ENCODE measurements around the gene PRL. TPM values are rescaled to one million over a fixed set of nuclear protein-coding genes. Genes with fewer than 3 reads are reported as not detected.

Gene PRL
- total and polyA plus RNA-seq, 12 donors: not detected

GRCh38 chr6:22320750-22321149 lies 23.9 kb upstream of the PRL start:
- ATAC-seq (no peak), DNase-seq (no peak)
- TF ChIP-seq CTCF (IDR thresholded peaks at IDR 0.05): no peak
- intact Hi-C loops (cut with DNase I): no loop called here
- H3K27me3 ChIP-seq: no peaks in the 10 kb centered on the region
- no peaks in the 10 kb centered on the region for H3K36me3 ChIP-seq
- H3K27ac ChIP-seq: no peak overlapping the region
- no peak overlapping the region for H3K4me3 ChIP-seq
- H3K9me3 ChIP-seq: peaks cover 0 to 12% (median 0%) of the 10 kb centered on the region in 11 donors
- 63 to 68% methylated on average over 1 of the region's 1 CpG for WGBS, 2 donors
- no peaks in the 10 kb centered on the region for H3K4me1 ChIP-seq

GRCh38 chr6:22318404-22318803 lies 21.6 kb upstream of the PRL start:
- no peak for ATAC-seq
- Histone ChIP-seq H3K27ac (no peak overlapping the region), H3K9me3 (peaks cover 0 to 23% (median 7%) of the 10 kb centered on the region in 11 donors), H3K4me1 (no peaks in the 10 kb centered on the region), H3K36me3 (no peaks in the 10 kb centered on the region), H3K27me3 (no peaks in the 10 kb centered on the region), H3K4me3 (no peak overlapping the region)
- WGBS, 2 donors: 89 to 90% methylated on average over 22 of the region's 22 CpGs
- no peak for TF ChIP-seq CTCF (IDR thresholded peaks at IDR 0.05)
- no peak for DNase-seq
- intact Hi-C loops (cut with DNase I): no loop called here

- H3K27me3 ChIP-seq: no peaks in the 10 kb centered on the region
- WGBS, 2 donors: 94 to 98% methylated on average over 2 of the region's 2 CpGs
- no peaks in the 10 kb centered on the region for H3K4me1 ChIP-seq
- H3K4me3 ChIP-seq: no peak overlapping the region
- H3K27ac ChIP-seq: no peak overlapping the region
- ATAC-seq: no peak
- TF ChIP-seq CTCF (IDR thresholded peaks at IDR 0.05): no peak
- H3K36me3 ChIP-seq: no peaks in the 10 kb centered on the region
- no peak for DNase-seq
- intact Hi-C loops (cut with DNase I): no loop called here
- H3K9me3 ChIP-seq: peaks cover 0 to 55% (median 13%) of the 10 kb centered on the region in 11 donors
These were observed 17.0 kb upstream of the PRL start for GRCh38 chr6:22313796-22314195.

DNA sequence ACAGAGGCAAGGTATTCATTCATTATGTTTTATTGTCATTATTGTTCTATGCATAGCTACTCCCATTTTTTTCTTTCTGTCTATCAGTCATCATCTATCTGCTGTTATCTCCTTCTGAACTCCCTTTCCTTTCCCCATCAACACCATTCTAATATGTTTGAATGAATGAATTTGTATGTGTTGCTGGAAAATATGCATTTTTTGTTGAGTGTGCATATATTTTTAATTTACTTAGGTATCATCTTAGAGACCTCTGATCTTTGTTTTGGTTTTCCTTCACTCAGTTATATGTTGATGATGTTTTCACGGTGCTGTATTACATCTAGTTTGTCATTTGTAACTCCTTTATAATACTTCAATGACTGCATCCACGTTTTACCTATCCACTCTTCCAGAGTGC lies 12.1 kb upstream of the PRL start:
- WGBS, 2 donors: 92 to 93% methylated on average over 2 of the region's 2 CpGs
- no peak for TF ChIP-seq CTCF (IDR thresholded peaks at IDR 0.05)
- no peak overlapping the region for H3K27ac ChIP-seq
- ATAC-seq (no peak), DNase-seq (no peak)
- intact Hi-C loops (cut with DNase I): no loop called here
- H3K4me3 ChIP-seq: no peak overlapping the region
- no peaks in the 10 kb centered on the region for H3K4me1 ChIP-seq
- H3K36me3 ChIP-seq: no peaks in the 10 kb centered on the region
- H3K27me3 ChIP-seq: no peaks in the 10 kb centered on the region
- H3K9me3 ChIP-seq: peaks cover 0 to 39% (median 11%) of the 10 kb centered on the region in 11 donors

All from heart right ventricle (tissue), 16 donors.